Limb (tissue), 2 donors: ENCODE data around the gene SEMA6B.

Experiments
- DNase-seq, 2 donors: peaks; one replicate each; pipeline ENCODE4 v3.0.0-alpha.2; 2016; ENCODE audit errors: extremely low spot score in 2 of 2

Gene SEMA6B

DNA sequence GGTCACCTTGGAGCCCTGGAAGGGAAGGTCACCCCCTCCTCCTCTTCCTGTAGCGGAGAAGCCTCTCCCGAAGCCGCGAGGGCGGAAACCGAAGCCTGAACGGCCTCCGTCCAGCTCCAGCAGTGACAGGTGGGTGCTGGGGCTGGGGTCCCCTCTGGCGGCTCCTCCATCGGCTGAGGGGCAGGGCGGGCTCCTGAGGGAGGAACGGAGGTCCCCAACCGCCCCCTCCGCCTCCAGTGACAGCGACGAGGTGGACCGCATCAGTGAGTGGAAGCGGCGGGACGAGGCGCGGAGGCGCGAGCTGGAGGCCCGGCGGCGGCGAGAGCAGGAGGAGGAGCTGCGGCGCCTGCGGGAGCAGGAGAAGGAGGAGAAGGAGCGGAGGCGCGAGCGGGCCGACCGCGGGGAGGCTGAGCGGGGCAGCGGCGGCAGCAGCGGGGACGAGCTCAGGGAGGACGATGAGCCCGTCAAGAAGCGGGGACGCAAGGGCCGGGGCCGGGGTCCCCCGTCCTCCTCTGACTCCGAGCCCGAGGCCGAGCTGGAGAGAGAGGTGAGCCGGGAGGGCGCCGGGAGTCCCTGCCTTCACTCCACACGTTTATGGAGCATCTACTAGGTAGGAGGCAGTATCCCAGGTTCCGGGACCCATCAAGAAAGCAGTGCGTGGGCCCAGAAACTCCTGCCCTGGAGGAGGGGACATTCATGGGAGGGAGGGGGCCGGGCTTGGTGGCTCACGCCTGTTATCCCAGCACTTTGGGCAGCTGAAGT is 65.4 kb downstream of the SEMA6B start:
- DNase-seq, result no peak

- no peak for DNase-seq
Measured at GRCh38 chr19:4493104-4493928, 66.2 kb downstream of the SEMA6B start.
